HG03460 (cell line): ENCODE results near the gene KATNB1.
"Not testable (repeated sequence)": the region's sequence is repeated elsewhere in the genome, so short reads cannot be mapped to it uniquely, and the experiment has no call there.

Experiments used
- ATAC-seq: cut with Tn5 transposase; IDR thresholded peaks from one replicate; pipeline ENCODE4 v1.9.1; 2021; ENCODE audit not compliant: unreplicated experiment

KATNB1 gene

DNA sequence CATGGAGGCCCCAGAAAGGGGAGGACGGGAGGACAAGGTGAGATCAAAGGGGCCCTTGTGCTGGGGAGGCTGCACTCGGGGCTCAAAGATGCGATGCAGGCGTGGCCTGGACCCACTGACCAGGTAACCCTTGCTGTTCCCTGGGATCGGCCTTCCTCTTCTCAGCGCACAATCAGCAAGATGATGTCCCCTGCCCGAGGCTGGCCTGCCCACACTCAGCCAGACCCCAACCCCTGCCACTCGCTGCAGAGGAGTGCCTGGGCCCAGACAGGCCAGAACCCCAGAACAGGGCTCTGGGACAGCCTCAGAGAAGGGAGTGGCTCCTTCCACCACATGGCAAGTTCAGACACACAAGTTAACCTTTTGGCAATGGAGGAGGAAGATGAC, 51.9 kb downstream of the KATNB1 start:
- no peak for ATAC-seq

GRCh38 chr16:57788252-57788841, 52.8 kb downstream of the KATNB1 start:
- no peak for ATAC-seq

- no peak for ATAC-seq
These were observed 53.4 kb downstream of the KATNB1 start for GRCh38 chr16:57788951-57789350.

- no peak for ATAC-seq
These were observed 55.8 kb downstream of the KATNB1 start for GRCh38 chr16:57791195-57791892.

DNA sequence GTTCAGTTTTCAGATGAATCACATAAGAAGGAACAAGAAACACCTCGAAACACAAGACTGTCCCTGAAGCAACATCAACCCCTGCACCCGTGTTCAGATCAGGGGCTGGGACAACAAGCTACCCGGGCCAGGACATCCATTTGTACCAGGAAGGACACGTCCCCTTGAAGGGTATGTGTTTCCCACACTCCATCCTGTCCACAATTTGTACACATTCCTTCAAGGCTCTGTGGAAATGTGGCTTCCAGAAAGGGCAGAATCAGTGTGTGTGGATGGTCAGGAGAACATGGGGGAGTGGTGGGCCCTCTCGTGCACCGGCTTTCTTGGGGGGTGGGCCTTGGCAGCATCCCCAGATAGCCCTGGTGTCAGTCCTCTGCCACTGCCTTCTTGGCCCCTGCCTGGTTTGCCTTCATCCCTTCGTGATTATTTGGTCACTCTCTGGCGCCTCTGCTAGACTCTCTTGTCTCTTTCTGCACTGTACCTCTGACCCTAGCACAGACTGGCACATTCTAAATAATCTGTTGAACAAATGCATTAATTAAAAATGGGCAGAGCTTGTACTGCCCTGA, 56.4 kb downstream of the KATNB1 start:
- ATAC-seq = no peak

GRCh38 chr16:57794849-57795430, 59.4 kb downstream of the KATNB1 start:
- no peak for ATAC-seq

- no peak for ATAC-seq
These were observed 59.9 kb downstream of the KATNB1 start for GRCh38 chr16:57795431-57795878.

- not testable (repeated sequence) for ATAC-seq
These were observed 60.4 kb downstream of the KATNB1 start for GRCh38 chr16:57796014-57796413.

DNA sequence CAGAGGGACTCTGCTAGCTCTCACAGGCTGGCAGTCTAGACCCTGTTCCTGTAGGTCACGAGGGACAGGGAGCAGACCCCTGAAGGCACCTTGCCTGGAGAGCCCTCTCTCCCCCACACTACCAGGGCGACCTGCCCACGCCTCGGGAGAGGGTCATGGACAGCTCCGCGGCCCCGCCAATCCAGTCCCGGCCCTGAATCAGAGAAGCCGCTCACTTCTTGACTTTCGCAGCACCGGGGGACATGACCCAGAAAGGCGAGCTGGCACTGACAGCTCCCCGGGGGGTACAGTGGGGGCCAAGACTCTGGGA, 61.6 kb downstream of the KATNB1 start:
- ATAC-seq = no peak

GRCh38 chr16:57797526-57798266, 62.1 kb downstream of the KATNB1 start:
- ATAC-seq = no peak

- ATAC-seq = no peak
These were observed 62.8 kb downstream of the KATNB1 start for GRCh38 chr16:57798267-57798810.

- ATAC-seq = no peak
These were observed 63.5 kb downstream of the KATNB1 start for GRCh38 chr16:57798953-57799599.

GRCh38 chr16:57799600-57800199, 64.1 kb downstream of the KATNB1 start:
- ATAC-seq = no peak

GRCh38 chr16:57800200-57801097, 64.9 kb downstream of the KATNB1 start:
- ATAC-seq = no peak

GRCh38 chr16:57801098-57801808, 65.7 kb downstream of the KATNB1 start:
- no peak for ATAC-seq

- no peak for ATAC-seq
These were observed 66.3 kb downstream of the KATNB1 start for GRCh38 chr16:57801809-57802340.

- no peak for ATAC-seq
These were observed 67.0 kb downstream of the KATNB1 start, which contains the start of gene KIFC3 for GRCh38 chr16:57802341-57803133. KIFC3 (minus strand) TSS chr16:57802491; CDS start chr16:57798243, 4,248 bp downstream.
